ENCODE data around the gene DAAM1.

Gene DAAM1

DNA sequence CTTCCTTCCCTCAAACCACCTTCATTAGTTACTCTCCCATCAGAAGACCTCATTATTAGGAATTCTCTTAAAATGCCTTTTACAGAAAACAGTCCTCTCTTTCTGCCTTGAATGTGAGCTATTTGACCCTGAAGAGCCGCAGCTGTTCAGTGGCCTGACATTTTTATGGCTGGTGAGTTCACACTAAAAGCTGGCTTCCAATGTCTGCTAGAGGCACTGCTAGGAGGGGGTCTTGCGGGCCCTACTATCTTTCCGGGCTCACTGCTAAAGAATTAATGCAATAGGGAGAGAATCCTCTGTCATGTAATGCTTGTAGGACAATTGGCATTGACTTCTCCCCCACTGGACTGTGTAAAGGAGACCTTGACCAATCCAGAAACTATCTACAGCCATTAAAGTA is 189.0 kb downstream of the DAAM1 start:
- no peak for DNase-seq

DNA sequence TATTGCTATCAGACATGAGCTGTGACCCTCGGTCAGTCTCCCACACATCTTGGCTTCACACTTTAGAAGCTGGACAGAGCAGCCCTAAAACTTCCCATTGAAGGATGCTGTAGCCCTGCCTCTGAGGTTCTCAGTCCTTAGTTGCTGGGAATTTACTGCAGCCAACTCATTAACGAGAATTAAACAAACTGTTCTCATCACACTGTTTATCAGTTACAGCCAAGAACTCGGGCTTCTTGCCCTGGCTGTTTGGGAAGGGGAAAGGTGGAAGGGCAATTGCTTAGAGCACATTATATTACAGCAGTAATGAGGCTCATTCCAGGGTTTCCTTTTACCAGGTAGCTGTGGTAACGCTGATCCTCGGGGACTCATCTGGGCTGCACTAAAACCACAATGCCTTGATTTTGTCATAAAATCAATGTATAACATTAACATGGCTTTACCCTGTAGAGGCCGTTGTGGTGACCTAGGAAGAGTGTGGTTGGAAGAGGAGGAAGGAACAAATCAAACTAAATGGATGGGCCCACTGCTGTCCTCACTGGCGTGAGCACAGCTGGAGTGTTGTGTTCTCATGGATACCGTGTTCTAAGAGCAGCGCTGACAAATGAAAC is 189.6 kb downstream of the DAAM1 start:
- DNase-seq, result no peak

DNA sequence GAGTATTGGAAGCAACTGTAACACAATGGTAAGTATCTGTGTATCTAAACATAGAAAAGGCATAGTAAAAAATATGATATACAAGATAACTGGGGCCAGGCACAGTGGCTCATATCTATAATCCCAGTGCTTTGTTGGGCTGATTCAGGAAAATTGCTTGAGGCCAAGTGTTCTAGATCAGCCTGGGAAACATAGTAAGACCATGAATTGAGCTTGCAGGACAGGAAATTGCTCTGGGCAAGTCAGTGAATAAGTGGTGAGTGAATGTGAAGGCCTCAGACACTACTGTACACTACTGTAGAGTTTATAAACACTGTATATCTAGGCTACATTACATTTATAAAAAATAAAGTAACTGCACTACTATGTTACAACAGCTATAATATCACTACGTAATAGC is 201.5 kb downstream of the DAAM1 start:
- no peak for DNase-seq

DNA sequence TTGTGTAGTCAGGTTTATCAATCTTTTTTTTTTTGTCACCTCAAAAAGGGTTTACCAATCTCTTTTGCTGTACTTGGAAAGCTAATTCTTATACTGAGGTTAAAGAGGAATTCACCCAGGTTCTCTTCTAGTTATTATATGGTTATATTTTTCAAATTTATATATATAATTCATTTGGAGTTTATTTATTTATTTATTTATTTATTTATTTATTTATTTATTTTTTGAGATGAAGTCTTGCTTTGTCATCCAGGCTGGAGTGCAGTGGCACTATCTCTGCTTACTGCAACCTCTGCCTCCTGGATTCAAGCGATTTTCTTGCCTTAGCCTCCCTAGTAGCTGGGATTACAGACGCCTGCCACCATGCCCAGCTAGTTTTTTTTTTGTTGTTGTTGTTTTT is 202.9 kb downstream of the DAAM1 start:
- no peak for DNase-seq

DNA sequence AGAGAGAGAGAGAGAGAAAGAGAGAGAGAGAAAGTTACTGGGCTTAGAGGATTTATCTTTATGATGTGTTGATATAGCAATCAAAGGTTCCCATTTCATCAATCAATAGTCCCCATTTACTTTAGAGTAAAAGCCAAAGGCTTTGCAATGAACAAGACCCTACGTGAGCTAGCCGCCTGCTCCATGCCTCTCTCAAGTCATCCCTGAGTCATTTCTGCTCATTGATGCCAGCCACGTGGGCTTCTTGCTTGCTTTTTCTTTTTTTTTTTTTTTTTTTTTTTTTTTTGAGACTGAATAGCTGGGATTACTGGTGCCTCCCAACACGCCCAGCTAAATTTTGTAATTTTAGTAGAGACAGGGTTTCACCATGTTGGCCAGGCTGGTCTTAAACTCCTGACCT is 205.8 kb downstream of the DAAM1 start:
- no peak for DNase-seq

DNA sequence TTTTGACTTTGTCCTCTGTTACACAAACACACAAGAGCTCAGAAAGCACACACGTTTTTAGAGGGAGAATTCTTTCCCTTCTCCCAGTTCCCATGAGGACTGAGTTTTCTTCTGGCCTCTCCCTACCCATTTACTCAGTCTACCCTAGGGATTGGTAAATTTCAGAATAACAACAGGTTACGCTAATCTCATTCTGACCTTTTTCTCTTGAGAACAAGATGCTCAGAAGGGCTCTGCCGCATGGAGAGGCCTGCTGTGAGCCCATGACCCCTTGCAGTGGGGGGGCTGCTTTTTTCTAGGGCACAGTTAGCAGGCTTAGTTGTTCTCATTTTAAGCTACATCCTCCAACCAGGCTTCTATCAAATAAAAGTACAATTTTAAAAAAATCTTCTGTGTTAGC is 207.2 kb downstream of the DAAM1 start:
- no peak for DNase-seq

DNA sequence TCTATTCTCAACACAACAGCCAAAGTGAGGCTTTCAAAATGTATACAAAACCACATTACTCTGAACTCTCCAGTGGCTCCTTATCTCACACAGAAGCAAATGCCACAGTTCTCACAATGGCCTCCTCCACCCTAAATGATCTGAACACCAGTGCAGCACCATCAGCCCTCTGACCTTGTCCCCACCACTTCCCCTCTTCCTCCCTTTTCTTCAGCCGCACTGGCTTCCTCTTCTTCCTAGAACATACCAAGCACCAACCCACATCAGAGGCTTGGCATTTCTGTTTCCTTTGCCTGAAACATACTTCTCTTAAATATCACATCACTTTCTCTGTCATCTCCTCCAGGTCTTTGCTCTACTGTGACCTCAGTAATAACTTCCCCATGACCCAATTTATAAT is 210.4 kb downstream of the DAAM1 start:
- DNase-seq, result no peak

DNA sequence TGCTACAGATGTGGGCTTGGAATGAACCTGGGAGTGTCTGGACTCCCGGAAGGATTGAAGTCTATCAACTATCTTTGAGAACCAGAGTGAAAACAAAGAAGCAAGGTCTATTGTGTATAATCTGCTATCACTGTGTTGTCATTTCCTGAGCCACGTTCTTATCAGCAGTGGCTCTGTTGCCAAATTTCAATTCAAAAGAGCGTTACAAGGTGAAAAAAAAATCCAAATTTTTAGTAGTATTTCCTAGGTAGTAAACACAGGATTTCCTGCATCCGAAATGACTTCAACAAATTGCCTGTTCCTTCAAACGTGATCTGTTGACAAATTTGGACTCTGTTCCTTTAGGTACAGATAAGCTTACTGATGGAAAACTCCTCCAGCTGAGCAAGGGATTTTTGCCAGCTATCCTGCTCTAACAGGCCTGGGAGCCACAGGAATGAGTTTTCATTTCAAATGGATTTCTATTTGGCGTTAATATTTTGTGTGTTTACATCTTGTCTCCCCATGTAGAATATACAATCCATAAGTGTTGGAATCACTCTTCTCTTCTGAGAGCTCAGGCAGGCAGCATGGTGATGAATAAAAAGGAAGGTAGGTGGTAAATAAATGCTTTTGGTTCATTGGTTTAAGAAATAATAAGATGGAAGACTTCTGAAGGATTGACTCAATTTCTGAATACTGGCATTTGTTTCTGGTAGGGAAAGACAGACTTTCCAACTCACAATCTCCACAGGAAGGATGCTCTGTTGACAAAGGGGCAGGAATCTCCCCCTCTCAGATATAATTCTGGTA is 218.2 kb downstream of the DAAM1 start:
- no peak for DNase-seq

DNA sequence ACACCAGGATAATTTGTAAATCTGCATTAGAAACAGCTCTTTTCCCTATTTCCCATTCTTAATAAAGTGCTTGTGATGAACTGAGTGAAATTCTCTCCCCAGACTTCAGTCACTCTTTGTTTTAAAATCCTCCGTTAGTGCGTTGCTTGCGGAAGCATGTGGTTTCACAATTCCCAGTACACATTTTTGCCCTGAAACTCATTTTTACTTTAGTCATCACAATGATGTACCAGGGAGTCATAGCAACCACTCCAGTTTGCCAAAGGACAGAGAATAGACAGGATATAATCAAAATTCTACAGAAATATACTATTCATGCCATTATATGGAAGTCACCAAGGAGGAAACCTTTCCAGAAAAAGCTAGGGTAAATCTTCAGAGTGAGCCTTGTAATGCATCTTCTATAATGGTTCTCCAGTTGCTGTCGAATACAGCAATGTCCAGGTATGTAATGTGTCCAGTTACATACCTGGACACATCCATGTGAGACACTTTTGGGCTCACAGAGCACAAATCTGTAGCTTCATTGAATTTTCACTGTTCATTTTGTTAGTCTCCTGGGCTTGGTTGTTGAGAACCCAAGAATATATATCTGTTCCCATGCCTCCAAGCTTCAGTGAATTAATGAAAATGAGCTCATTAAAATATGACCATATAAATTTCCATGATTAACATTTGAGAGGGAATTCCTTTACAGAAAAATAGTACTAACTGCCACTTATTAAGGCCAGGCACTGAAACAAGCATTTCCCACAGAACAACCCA is 219.0 kb downstream of the DAAM1 start:
- no peak for DNase-seq

DNA sequence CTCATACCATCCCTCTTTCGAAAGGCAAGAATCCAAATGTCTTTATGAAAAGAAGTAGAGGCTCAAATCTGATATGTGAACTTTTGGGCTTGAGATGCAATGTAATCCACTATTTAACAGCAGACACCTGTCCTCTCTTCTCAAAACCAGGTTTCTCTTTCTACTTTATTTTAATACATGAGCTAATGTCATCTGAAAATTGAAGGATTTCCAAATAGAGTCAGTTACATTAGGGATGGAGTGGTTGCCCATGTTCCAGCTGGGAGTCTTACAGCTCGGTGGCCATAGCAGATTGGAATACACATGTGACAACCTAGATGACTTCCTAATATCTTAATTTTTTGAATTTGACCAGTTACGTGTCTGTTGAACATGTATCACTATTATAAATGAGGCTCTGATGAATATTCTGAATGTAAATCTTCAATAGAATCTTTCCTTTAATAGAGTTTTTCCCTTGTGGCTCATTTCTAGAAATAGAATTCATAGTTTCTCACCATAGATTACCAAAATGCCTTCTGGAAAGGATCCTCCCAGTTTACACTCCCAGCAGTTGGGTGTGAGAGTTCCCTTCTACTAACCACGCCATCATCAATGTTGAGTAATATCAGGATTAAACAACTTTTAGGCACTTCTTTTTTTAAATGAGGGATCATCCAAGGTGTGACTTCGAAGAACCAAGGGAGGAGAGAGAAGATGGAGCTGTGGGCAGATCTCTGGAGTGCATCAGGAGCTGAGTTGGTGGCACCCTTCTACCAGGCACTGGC is 227.6 kb downstream of the DAAM1 start:
- DNase-seq, result no peak

DNA sequence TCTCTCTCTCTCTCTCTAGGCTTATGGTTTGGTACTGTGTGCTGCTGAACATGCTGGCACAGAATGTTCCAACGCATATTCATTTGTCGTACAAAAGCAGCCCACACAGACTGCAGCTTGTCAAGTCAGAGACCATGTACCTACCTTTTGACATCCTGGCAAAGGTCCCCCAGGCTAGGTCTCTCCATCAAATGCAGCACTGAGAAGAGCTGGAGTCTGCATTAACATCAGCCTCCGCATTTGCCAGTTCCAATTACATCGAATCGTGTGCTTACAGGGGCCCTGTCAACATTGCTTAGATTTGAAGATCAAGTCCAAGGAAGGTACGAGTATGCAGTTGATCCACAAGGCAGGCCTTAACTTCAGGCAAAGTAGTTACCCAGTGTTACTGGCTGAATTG is 228.8 kb downstream of the DAAM1 start:
- no peak for DNase-seq

DNA sequence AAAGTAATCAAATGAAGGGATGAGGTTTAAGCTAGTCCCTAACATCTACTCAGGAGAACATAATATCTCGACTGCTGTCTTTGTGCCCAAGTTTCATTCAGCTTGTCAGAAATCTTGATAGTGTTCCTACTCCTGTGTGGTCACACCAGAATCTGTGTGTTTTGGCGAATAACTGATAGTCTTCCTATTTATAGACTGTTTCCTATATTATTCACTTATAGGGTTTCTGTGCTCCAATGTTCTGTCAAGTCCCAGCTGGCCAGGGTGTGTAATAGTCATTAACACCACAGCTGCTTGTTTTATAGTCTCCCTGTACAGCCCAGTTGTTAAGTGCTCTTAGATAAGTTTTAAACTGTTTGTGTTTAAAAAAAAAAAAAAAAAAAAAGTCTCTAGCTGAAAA is 230.8 kb downstream of the DAAM1 start:
- no peak for DNase-seq
